Stromal cell of bone marrow (primary cell): ENCODE results near the gene PRKCE.

Experiments used
- DNase-seq: peaks from one replicate; pipeline ENCODE4 v3.0.0-alpha.2; 2012; ENCODE audit warnings: low read depth

Gene PRKCE

DNA sequence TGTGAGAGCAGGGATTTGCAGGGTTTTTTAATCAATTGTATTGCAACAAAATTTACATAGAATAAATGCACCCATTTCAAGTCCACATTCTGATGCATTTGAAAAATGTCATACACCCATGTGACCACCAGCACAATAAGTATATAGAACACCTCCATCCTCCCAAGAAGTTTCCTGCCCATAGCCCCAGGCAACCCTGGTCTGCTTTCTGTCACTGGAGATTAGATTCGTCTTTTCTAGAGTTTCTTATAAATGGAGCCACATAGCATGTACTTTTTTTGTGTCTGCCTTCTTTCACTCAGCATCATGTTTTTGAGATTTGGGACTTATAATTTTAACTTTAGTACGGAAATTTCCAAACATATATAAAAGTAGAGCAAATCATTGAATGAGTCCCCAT lies 518.6 kb downstream of the PRKCE start:
- no peak for DNase-seq

DNA sequence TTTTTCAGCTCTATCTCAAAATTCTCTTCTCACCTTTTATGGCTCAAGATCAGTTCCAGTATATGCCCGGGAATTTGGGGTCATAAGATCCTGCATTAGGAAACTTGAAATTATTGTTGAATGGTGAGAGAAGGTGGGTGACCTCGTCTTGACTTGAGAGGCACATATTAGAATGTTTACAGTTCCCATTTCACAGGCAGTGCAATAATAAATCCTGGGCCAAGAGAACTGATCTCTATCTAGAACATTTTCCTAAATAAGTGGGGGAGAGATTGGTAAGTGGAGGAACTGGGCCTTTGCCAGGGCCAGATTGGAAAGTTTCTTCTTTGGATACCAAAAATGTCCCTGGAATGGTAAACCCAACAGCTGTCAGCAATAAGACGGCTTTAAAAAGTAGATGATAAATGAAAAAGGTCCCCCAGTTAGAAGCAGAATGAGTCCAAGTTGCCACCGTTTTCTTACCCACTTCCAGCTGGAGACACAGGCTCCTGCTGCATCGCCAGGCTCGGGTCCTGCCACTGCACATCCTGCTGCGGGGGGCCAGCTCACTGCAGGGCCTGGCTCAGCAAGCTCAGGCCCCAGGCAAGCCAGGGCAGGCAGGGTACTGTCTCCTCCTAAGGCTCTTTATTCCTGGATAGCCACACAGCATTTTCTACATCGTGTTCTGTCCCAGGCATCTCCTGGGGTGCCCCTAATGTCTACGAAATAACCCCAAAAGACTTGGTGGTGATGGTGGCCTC lies 519.3 kb downstream of the PRKCE start:
- DNase-seq: no peak

DNA sequence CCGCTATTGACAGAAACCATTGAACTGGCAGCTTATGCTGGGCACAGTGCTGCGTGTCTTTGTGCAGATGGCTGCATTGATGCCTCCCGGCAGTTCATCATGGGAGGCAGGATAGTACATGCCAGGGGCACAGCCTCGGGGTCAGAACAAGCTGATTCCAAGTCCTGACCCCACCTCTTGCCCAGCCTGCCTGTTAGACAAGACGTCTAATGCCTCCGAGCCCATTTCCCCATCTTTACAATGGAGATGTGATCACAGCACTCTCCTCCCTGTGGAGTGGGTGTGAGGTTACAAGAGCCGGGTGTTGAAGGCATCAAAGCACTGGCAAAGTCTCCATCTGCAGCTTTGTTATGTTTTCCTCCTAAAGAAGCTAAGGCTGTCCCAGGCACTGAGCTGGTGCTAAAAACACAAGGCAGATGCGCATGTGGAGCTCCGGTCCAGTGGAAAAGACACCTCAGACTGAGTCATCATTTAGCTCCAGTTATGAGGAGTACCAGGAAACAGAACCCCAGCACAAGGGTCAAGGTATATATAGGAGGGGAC lies 520.0 kb downstream of the PRKCE start:
- peak; percentile 71 for DNase-seq

DNA sequence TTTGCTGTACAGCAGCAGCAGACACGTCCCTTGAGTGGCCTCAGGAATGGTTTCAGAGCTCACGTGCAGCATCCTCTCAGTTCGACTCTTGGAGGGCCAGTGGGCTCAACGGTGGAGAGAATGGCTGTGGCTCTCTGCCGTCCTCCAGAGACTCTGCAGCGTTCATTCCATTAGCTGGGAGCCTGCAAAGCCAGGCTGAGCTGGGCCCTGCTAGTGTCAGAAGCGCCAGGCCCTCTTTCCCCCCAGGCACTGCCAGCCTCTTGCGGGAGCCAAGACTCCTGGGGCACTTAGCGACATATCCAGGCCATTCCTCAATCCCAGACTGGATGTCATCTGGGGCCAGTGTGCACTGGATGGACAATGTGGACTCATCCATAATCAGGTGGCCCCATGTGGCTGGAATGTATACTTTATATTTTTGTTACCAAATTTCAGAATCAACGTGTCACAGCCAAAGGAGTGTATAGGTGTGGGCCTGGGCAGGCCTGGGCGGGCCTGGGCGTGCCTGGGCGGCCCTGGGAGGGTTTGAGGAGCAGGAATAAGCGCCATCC lies 520.6 kb downstream of the PRKCE start:
- DNase-seq: no peak

DNA sequence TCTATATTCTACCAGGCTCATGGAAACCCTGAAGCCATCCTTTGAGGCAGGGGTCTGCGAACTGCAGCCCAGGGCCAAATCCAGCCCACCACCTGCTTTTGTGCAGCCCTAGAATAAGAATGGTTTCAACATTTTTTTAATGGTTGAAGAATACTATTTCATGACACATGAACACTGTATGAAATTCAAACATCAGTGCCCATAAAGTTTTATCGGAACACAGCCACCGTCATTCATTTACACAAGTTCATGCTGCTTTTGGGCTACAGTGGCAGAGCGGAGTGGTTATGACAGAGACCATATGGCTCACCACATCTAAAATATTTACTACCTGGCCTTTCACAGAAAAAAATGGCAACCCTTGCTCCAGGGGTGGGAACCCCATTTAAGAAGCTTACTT lies 521.6 kb downstream of the PRKCE start:
- no peak for DNase-seq

DNA sequence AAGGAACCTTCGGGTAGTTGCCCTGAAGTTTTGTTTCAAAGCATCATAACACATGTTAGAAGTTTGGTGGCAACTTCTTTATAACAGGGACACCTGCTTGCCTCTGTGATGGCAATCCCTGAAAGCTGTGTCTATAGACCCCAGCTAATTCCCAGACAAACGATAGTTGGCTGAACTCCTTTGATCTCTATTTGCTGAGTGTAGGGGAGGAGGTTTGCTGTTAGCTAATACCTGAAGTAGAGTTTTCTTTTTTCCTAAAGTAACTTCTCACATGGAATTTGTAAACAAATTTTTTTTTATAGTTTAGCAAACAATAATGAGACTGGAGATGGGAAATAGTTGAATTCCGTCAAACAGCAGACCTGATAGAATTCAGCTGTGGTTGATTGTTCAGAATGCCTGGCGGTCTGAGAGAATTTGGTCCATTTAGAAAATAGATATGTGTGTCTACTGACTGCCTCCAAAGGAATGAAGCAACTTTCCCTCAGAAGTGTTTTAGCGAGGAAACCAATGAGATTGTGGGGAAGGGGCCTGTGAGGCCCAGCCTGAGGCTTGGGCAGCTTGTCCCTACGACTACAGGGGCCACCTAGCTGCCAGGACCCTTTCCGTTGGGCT lies 522.3 kb downstream of the PRKCE start:
- DNase-seq: no peak

DNA sequence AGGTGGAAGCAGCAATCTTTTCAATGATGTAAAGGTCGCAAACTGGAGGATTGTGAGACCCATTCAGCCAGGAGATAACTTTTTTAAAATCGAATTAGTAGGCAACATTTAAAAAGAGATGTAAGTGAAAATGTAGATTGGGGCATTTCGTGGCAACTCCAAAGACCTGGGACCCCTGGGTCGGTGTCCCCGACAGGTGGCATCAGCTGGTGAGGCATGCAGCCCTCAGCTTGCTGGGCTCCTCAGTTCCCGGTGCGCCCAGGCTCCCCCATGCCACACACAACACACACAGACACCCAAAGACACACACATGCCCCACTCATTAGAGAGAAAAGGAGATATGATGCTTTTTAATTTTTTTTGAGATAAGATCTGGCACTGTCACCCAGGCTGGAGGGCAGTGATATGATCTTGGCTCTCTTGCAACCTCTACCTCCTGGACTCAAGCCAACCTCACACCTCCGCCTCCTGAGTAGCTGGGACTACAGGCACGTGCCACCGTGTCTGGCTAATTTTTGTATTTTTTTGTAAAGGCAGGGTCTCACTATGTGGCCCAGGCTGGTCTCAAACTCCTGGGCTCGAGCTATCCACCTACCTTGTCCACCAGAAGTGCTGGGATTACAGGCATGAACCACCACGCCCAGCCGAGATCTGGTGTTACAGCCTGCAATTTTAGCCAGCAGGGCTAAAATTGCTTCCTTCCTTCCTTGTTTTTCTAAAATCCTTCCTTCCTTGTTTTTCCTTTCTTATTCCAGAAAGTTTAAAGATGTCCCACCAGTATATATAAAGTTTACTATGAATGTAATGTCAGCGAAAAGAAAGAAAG lies 523.1 kb downstream of the PRKCE start:
- DNase-seq: no peak

DNA sequence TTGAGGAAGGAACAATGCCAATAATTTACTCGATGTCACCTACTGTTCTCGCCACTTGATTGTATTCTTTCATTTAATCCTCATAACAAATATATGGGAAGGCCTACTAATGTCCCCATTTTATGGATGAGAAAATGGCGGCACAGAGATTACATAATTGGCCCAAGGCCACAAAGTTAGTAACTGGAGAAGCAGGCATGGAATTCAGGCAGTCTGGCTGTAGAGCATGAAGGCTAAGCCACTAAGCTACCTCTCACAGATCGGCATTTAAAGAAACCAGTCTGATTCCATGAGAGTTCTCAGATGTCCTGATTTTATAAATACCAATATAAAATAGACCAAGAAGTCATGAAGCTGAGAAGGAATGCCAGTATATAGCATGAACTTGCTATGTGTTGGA lies 523.9 kb downstream of the PRKCE start:
- no peak for DNase-seq

DNA sequence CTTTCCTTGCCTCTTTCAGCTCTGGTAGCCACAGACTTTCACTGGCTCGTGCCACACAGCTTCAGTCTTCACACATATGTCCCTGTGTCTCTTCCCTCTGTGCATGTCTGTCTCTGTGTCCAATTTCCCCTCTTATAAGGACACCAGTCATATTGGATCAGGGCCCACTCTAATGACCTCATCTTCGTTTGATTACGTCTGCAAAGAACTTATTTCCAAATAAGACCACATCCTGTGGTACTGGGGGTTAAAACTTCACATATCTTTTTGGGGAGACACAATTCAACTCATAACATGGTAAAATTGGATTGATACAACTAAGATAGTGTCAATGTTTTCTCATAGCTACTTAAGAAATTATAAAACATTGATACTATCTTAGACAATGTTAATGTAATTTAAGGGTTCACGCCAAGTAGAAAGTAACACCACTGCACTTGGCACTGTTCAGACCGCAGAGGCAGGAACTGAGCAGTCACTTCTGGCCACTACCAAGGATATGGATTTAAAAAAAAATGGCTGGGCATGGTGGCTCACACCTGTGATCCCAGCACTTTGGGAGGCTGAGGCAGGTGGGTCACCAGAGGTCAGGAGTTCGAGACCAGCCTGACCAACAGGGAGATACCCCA lies 526.1 kb downstream of the PRKCE start:
- no peak for DNase-seq

DNA sequence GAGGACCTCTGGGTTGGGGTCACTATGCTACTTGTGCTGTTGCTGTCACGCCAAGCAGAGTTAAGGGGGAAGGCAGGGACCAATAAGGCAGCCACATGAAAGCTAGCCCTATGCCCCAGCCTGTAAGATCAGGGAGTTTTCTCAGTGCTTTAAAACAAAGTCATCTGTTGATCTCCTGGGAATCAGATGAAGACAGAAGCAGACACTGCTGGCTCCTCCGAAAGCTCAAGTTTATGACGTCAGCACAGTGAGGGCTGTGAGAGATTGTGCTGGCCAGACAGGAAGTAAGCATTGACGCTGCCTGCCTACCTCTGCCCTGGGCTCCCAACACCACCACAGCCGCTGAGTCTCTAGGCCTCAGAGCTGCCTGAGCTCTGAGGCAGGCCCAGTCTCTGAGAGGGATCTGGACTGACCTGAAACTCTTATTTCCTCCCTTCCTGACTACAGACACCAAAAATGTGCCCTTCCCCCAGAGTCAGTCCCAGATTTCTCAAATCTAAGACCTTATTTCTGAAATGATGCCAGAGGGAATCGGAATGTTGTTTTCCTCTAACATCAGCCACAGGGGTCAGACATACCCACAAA lies 527.7 kb downstream of the PRKCE start:
- DNase-seq: peak; percentile 89

DNA sequence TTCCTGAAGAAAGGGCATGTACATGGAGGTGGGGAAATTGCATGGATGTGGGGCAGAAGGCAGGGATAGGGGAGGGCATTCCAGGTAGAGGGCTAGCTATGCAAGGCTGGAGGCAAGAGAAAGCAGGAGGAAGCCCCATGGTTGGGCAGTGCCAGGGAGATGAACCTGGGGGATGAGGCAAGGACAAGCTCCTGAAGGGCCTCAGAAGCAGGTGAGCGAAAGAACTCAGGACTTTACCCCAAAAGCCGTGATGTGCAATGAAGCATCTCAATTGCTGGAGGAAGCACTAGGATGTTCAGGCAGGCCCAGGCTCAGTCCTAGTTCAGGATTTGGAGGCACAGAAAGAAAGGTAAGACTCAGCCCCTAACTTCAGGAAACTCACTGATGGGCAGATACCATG lies 528.7 kb downstream of the PRKCE start:
- DNase-seq: no peak

DNA sequence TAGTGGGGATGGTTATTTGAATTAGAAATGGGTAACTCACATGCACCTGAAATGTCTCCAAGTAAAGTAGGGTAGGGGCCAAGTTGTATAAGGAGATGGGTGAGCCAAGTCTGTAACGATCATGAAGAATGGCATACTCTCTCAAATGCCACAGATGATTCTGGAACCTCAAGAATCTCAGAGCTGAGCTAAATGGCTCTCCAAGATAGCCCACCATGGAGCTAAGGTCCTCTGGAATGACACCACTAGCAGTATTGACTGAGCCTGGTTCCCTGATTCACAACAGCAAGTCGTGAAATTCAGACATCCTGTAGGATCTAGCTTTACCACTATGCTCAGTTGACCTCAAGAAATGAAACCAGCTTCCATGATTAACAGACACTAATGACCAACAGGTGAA lies 529.8 kb downstream of the PRKCE start:
- no peak for DNase-seq

DNA sequence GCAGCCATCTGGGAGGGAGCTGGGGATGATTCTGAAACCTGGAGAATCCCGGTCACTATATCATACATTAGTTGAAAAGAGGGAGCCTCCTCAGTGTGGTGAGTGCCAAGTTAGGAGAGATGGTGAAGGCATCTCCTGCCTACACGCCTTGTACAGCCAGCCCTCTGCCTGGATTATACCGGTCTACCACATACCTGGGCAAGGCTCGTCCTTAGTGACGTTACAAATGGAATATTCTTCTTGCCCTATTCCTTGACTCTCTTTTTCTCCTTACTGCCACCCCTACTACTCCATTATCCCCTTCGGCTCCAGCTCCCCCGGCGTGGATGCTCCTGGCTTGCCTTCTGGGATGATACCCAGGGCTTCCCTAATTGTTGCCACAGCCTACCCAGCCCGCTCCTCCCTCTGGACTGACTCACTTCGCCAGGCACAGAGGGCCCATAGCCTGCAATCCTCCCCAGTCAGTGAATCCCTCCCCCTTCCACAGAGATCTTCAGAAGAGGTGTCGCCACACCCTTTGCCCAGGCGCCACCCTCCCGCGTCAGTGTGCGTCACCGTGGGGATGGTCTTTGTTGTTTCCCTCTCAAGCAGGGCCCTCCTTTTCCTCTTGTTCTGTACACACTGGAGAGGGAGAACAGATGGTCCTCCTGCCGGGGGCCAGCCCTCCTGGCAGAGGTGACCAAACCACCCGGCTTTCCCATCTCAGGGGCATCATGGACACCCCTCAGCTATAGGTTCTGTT lies 530.5 kb downstream of the PRKCE start:
- no peak for DNase-seq

DNA sequence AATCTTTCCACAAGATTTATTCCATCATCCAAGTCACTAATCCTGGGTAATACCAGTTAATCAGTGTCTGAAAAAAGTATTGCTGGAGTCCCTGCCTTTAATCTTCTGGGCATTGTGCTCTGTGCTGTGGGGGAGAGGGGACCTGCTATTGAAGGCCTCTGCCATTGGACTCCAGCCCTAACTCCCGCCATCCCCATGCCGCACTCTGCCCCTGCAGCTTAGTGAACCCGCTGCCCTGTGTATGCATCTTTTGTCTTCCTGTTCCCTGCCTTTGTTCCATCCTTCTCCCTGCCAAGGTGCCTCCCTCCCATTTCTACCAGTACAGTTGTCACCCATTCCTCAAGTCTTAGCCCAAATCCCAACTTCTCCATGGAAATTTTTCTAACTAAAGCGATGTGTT lies 532.0 kb downstream of the PRKCE start:
- no peak for DNase-seq

DNA sequence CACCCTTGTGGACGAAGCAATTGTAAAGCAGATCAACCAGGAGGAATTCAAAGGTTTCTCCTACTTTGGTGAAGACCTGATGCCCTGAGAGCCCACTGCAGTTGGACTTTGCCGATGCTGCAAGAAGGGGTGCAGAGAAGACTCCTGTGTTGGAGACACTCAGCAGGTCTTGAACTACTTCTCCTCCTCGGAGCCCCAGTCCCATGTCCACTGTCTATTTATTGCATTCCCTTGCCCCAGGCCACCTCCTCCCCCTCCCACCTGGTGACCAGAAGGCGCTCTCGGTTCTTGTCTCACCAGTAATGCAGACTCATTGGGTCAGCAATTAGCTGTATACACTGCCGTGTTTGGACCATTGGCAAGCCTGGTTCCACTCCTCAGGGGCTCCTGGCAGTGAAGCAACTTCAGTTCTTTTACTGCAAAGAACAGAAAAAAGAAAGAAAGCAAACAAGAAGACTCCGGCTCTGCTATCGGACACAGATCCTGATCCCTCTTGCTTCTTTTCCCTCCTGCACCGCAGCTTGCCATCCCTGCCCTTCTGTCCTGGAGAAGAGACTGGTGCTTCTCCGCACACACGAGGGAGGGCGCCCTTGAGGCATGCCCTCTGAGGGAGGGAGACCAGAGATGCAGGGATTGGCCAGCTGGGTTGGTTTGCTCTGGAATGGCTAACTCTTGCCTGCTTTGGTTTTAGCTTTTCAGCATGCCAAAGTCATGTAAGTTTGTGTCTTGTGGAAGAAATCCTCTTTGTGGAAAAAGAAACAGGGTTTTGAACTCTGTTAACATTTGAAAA lies 533.5 kb downstream of the PRKCE start:
- no peak for DNase-seq

DNA sequence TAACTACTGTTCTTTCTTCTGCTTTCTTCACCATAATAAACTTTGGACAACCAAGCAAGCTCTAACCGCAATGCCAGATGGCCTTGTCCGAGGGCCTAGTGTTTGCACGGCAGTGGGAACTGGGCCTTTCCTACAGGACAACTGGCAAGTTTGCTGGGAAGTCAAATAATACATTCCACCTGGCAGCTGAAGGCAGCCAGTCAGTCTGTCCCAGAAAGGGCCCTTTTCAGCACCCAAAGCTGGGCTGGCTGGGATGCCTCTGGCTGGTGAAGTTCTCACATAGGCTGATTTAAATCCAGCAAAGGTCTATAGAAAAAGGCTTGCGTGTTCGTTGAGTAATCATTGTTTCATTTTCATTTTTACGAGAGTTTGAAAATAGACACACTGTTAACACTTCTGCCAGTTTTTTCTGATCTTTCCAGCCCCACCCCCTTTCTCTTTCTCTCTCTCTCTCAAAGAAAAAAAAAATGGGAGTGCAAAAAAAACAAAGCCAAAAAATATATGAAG lies 535.7 kb downstream of the PRKCE start:
- peak; percentile 32 for DNase-seq

DNA sequence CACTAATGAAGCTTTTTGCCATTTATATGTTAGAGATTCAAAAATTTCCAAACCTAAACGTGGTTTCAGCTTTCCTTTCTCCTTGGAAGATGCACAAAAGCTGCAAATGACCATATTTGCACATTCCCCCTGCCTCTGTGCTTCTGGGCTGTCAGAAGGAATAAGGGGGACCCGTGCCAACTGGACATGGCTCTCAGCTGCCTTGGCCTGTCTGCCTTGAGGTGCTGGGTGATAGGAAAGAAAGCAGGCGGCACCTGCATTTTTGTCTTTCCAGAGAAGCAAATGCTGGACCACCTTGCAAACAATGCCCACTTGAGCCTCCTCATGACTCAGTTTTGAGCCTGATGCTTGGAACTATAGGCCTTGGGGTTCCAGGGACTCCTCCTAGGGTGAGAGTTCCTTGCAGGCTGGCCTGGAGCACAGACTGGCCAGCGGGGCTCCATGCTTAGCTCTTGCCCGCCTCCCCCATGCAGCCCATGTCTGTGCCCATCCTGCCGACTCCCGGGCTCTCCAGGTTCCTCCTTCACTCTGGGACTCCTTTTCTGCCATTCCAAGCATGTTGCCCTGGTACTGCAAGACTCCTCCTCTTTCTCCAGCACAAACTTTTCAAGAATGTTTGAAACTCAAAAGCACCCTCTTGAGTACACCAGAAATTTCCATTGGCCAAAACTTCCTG lies 536.7 kb downstream of the PRKCE start:
- DNase-seq: no peak

DNA sequence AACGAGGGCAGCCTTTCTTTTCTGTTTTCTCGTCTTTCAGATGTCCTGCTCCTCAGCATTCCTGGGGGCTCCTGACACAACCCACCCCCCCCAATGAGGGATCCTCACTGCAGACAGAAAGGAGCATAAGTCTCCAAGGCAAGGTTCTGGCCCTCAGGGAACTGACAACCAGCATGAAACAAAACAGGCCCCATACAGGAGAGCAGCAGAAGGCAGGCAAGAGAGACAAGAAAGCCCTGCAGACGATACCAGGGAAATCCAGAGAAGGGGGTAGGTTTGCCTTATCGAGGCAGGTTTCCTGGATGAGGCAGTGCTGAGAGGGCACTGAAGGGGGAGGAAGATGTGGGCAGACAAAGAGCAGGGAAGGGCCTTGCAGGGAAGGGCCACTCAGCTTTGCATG lies 541.9 kb downstream of the PRKCE start:
- DNase-seq: no peak

DNA sequence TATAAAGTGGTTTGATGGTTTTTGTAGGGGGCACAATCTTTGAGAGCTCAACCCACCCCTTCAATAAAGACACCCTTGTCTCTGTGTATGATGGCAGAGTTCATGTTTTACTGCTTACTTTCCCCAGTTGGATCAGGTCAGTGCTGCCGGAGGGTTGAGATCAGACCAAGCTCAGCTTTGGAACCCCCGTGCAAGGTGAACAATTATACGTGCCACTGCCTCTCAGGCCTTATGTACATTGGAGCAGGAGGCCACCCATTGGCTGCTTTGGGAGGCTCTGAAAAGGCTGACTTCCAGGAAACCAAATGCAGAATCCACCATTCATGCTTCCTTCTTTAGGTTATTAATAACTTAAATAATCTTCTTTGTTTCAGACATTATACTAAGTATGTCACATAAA lies 542.4 kb downstream of the PRKCE start:
- DNase-seq: no peak
